ENCODE measurements around the gene NELL1. TPM values are rescaled to one million over a fixed set of nuclear protein-coding genes. Genes with fewer than 3 reads are reported as not detected.

The NELL1 gene
- total RNA-seq, 1 donor from 2014 or later = 0.45 TPM

- H3K27ac ChIP-seq (ENCODE audit: low read depth, low read length) = no peak overlapping the region
- H3K79me2 ChIP-seq (ENCODE audit: insufficient read depth, low read length) = no peaks in the 10 kb centered on the region
- H3K4me3 Mint-ChIP-seq (ENCODE audit: unreplicated experiment) = no peak overlapping the region
- H3K4me3 ChIP-seq (ENCODE audit: insufficient read depth, low read depth, low read length) = no peak overlapping the region
- H3K9ac ChIP-seq (ENCODE audit: low read length) = no peak overlapping the region
- H2AFZ ChIP-seq (ENCODE audit: low read depth, low read length) = no peak overlapping the region
- DNase-seq (ENCODE audit: low read depth) (no peak), FAIRE-seq (no peak)
- no peaks in the 10 kb centered on the region for H3K9me3 Mint-ChIP-seq (ENCODE audit: unreplicated experiment)
- no peak overlapping the region for H3K27ac Mint-ChIP-seq (ENCODE audit: unreplicated experiment)
- peaks cover 2% of the 10 kb centered on the region for H3K27me3 ChIP-seq (ENCODE audit: insufficient read depth, low read length)
- TF ChIP-seq EZH2 (IDR thresholded peaks at IDR 0.05; ENCODE audit: insufficient read depth, low read length) (no peak), CTCF (IDR thresholded peaks at IDR 0.05; ENCODE audit: insufficient read depth, low read depth, low read length) (no peak)
- H3K4me1 Mint-ChIP-seq (ENCODE audit: low read depth, unreplicated experiment) = peaks cover 4% of the 10 kb centered on the region
- no peaks in the 10 kb centered on the region for H3K36me3 ChIP-seq (ENCODE audit: insufficient read depth, low read length)
- H4K20me1 ChIP-seq (ENCODE audit: insufficient read depth, low read length) = no peaks in the 10 kb centered on the region
- H3K9me3 ChIP-seq (ENCODE audit: insufficient read depth, low read depth, low read length) = no peaks in the 10 kb centered on the region
- H3K36me3 Mint-ChIP-seq (ENCODE audit: low read depth, unreplicated experiment) = no peaks in the 10 kb centered on the region
- no peak overlapping the region for H3K4me2 ChIP-seq (ENCODE audit: low read length)
- peaks cover 7% of the 10 kb centered on the region for H3K4me1 ChIP-seq (ENCODE audit: insufficient read depth, low read length)
- no peaks in the 10 kb centered on the region for H3K27me3 Mint-ChIP-seq (ENCODE audit: low read depth, unreplicated experiment)
These were observed 805.1 kb downstream of the NELL1 start for GRCh38 chr11:21474529-21474928.

GRCh38 chr11:21475276-21475675 is 805.9 kb downstream of the NELL1 start:
- FAIRE-seq = no peak

More at GRCh38 chr11:21475276-21475675, 805.9 kb downstream of the NELL1 start:
- no peak for TF ChIP-seq EZH2 (IDR thresholded peaks at IDR 0.05; ENCODE audit: insufficient read depth, low read length)
- no peak for TF ChIP-seq CTCF (IDR thresholded peaks at IDR 0.05; ENCODE audit: insufficient read depth, low read depth, low read length)
- no peaks in the 10 kb centered on the region for H3K9me3 Mint-ChIP-seq (ENCODE audit: unreplicated experiment)
- no peaks in the 10 kb centered on the region for H3K36me3 ChIP-seq (ENCODE audit: insufficient read depth, low read length)
- H2AFZ ChIP-seq (ENCODE audit: low read depth, low read length) = no peak overlapping the region
- no peak overlapping the region for H3K27ac Mint-ChIP-seq (ENCODE audit: unreplicated experiment)
- no peaks in the 10 kb centered on the region for H3K9me3 ChIP-seq (ENCODE audit: insufficient read depth, low read depth, low read length)
- H3K4me1 ChIP-seq (ENCODE audit: insufficient read depth, low read length) = peaks cover 7% of the 10 kb centered on the region
- H3K4me3 ChIP-seq (ENCODE audit: insufficient read depth, low read depth, low read length) = no peak overlapping the region
- no peaks in the 10 kb centered on the region for H3K36me3 Mint-ChIP-seq (ENCODE audit: low read depth, unreplicated experiment)
- H3K4me2 ChIP-seq (ENCODE audit: low read length) = no peak overlapping the region
- H3K4me1 Mint-ChIP-seq (ENCODE audit: low read depth, unreplicated experiment) = peaks cover 4% of the 10 kb centered on the region
- H3K79me2 ChIP-seq (ENCODE audit: insufficient read depth, low read length) = no peaks in the 10 kb centered on the region
- no peak for DNase-seq (ENCODE audit: low read depth)
- no peak overlapping the region for H3K4me3 Mint-ChIP-seq (ENCODE audit: unreplicated experiment)
- peaks cover 2% of the 10 kb centered on the region for H3K27me3 ChIP-seq (ENCODE audit: insufficient read depth, low read length)
- no peaks in the 10 kb centered on the region for H4K20me1 ChIP-seq (ENCODE audit: insufficient read depth, low read length)
- no peak overlapping the region for H3K9ac ChIP-seq (ENCODE audit: low read length)
- no peaks in the 10 kb centered on the region for H3K27me3 Mint-ChIP-seq (ENCODE audit: low read depth, unreplicated experiment)
- H3K27ac ChIP-seq (ENCODE audit: low read depth, low read length) = no peak overlapping the region

All from astrocyte (in vitro differentiated cells and primary cell).